ENCODE measurements around the gene CREBRF.
A peak's percentile ranks its signal among the peaks of the same experiment; 100 is the strongest.
"Not testable (repeated sequence)": the region's sequence is repeated elsewhere in the genome, so short reads cannot be mapped to it uniquely, and the experiment has no call there.

Gene CREBRF

GRCh38 chr5:173039964-173040363 lies 16.2 kb upstream of the CREBRF start:
- DNase-seq, result no peak

GRCh38 chr5:173041881-173042762 lies 14.0 kb upstream of the CREBRF start:
- no peak for DNase-seq

GRCh38 chr5:173042763-173043107 lies 13.4 kb upstream of the CREBRF start:
- DNase-seq, result no peak

- DNase-seq, result no peak
Measured at GRCh38 chr5:173045474-173045873, 10.7 kb upstream of the CREBRF start.

- DNase-seq, result not testable (repeated sequence)
Measured at GRCh38 chr5:173047096-173047837, 8.9 kb upstream of the CREBRF start.

GRCh38 chr5:173047838-173048105 lies 8.4 kb upstream of the CREBRF start:
- DNase-seq, result no peak

- no peak for DNase-seq
Measured at GRCh38 chr5:173050791-173051190, 5.4 kb upstream of the CREBRF start.

- DNase-seq, result no peak
Measured at GRCh38 chr5:173051746-173052145, 4.4 kb upstream of the CREBRF start.

- no peak for DNase-seq
Measured at GRCh38 chr5:173053041-173053440, 3.1 kb upstream of the CREBRF start.

GRCh38 chr5:173055042-173055721 lies 970 bp upstream of the CREBRF start:
- no peak for DNase-seq

GRCh38 chr5:173055722-173055982 lies 500 bp upstream of the CREBRF start:
- DNase-seq, result no peak

GRCh38 chr5:173056783-173057061 lies 570 bp downstream of the CREBRF start:
- DNase-seq, result no peak

GRCh38 chr5:173057062-173057924 lies 1.1 kb downstream of the CREBRF start:
- peak; percentile 49 for DNase-seq

- no peak for DNase-seq
Measured at GRCh38 chr5:173062141-173062540, 6.0 kb downstream of the CREBRF start.

- DNase-seq, result no peak
Measured at GRCh38 chr5:173065155-173065554, 9.0 kb downstream of the CREBRF start.

- DNase-seq, result no peak
Measured at GRCh38 chr5:173069671-173070070, 13.5 kb downstream of the CREBRF start.

- no peak for DNase-seq
Measured at GRCh38 chr5:173075137-173075843, 19.1 kb downstream of the CREBRF start.

- no peak for DNase-seq
Measured at GRCh38 chr5:173075970-173076369, 19.8 kb downstream of the CREBRF start.

- DNase-seq, result not testable (repeated sequence)
Measured at GRCh38 chr5:173076471-173076870, 20.3 kb downstream of the CREBRF start.

GRCh38 chr5:173078878-173079277 lies 22.7 kb downstream of the CREBRF start:
- no peak for DNase-seq

GRCh38 chr5:173089581-173089980 lies 33.4 kb downstream of the CREBRF start:
- no peak for DNase-seq

- no peak for DNase-seq
Measured at GRCh38 chr5:173090639-173091038, 34.5 kb downstream of the CREBRF start.

GRCh38 chr5:173091981-173092380 lies 35.8 kb downstream of the CREBRF start:
- no peak for DNase-seq
